ENCODE measurements around the gene PTGIS.
A peak's percentile ranks its signal among the peaks of the same experiment; 100 is the strongest.

Gene PTGIS

GRCh38 chr20:49610691-49611538 is 43.0 kb upstream of the PTGIS start:
- TF ChIP-seq, protein P1, sequence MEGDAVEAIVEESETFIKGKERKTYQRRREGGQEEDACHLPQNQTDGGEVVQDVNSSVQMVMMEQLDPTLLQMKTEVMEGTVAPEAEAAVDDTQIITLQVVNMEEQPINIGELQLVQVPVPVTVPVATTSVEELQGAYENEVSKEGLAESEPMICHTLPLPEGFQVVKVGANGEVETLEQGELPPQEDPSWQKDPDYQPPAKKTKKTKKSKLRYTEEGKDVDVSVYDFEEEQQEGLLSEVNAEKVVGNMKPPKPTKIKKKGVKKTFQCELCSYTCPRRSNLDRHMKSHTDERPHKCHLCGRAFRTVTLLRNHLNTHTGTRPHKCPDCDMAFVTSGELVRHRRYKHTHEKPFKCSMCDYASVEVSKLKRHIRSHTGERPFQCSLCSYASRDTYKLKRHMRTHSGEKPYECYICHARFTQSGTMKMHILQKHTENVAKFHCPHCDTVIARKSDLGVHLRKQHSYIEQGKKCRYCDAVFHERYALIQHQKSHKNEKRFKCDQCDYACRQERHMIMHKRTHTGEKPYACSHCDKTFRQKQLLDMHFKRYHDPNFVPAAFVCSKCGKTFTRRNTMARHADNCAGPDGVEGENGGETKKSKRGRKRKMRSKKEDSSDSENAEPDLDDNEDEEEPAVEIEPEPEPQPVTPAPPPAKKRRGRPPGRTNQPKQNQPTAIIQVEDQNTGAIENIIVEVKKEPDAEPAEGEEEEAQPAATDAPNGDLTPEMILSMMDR (IDR thresholded peaks at IDR 0.05), result peak; percentile 99
- no peak for TF ChIP-seq ZFX (IDR thresholded peaks at IDR 0.05; ENCODE audit: borderline replicate concordance)

DNA sequence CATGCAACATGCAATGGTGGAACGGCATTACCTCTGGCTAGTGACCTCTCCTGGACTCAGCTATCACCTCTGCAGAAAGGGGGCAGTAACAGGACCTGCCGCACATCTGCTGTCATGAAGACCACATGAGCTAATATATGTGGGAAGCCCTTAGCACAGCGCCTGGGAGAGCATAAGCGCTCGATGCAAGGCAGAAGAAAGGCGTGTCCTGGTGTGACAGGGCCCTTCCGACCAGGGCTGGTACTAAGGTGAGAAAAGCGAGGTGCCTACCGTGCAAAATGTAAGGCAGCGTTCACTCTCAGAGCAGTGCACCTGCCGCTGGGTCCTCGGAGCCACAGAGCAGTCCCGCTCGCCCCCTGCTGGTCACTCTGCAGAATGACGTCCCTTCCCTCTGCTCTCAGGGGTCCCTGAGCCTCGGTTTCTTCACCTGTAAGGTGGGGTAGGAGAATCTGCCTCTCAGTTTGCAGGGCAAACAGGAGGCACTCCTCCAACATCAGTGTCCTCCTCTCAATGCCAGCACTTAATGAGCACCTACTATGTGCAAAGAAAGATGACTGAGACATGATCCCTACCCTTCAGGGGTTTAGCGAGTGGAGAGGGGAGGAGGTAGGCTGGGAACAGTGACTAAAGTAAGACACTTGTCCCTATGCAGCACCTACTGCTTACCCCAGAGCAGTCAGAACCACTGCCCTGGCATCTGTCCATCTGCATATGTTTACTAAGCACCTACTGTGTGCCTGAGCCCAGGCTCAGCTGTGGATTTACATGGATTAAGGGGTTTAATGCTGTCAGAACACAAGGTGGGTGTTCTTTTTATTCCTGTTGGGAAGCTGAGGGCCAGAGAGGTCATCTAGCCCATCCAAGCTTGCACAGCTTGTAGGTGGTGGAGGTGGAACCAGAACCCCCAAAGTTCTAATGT is 41.1 kb upstream of the PTGIS start:
- TF ChIP-seq, protein P1 (IDR thresholded peaks at IDR 0.05), result peak; percentile 99
- TF ChIP-seq ZFX (IDR thresholded peaks at IDR 0.05; ENCODE audit: borderline replicate concordance), result no peak

More at GRCh38 chr20:49610691-49611538, 43.0 kb upstream of the PTGIS start:
- H3K27ac ChIP-seq, result no peak overlapping the region

DNA sequence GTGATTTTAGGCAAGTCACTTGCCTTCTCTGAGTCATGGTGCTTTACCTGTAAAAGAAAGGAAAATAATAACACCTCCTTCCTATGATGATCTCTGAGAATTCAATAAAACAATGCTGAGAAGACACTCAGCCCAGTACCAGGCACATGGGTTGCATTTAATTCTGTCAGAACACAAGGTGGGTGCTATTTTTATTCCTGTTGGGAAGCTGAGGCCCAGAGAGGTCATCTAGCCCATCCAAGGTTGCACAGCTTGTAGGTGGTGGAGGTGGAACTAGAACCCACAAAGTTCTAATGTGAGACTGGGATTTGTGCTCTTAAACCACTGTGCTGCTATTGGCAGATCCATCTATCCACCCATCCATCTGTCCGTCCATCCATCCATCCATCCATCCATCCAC is 39.6 kb upstream of the PTGIS start:
- no peak overlapping the region for H3K27ac ChIP-seq
- TF ChIP-seq ZFX (IDR thresholded peaks at IDR 0.05; ENCODE audit: borderline replicate concordance), result no peak
- TF ChIP-seq, protein P1 (IDR thresholded peaks at IDR 0.05), result no peak

More for the DNA sequence above, 41.1 kb upstream of the PTGIS start:
- no peak overlapping the region for H3K27ac ChIP-seq

DNA sequence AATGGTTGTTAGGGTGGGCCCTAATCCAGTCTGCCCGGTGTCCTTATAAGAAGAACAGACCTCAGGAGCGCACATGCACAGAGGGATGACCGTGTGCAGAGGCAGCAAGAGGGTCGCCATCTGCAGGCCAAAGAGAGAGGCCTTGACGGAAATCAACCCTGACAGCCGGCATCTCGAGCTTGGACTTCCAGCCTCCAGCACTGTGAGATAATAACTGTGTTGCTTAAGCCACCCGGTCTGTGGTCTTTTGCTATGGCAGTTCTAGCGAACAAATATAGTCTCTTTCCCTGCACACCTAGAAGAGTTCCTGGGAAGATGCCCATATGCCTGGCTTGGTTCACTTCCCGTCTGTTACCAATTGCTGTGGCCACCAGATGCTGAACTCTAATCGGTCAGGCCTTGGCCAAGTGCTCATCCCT is 35.3 kb upstream of the PTGIS start:
- no peak overlapping the region for H3K27ac ChIP-seq
- TF ChIP-seq, protein P1 (IDR thresholded peaks at IDR 0.05), result peak; percentile 46
- no peak for TF ChIP-seq ZFX (IDR thresholded peaks at IDR 0.05; ENCODE audit: borderline replicate concordance)

GRCh38 chr20:49602345-49603208 is 34.6 kb upstream of the PTGIS start:
- TF ChIP-seq, protein P1 (IDR thresholded peaks at IDR 0.05), result no peak
- no peak for TF ChIP-seq ZFX (IDR thresholded peaks at IDR 0.05; ENCODE audit: borderline replicate concordance)
- no peak overlapping the region for H3K27ac ChIP-seq

DNA sequence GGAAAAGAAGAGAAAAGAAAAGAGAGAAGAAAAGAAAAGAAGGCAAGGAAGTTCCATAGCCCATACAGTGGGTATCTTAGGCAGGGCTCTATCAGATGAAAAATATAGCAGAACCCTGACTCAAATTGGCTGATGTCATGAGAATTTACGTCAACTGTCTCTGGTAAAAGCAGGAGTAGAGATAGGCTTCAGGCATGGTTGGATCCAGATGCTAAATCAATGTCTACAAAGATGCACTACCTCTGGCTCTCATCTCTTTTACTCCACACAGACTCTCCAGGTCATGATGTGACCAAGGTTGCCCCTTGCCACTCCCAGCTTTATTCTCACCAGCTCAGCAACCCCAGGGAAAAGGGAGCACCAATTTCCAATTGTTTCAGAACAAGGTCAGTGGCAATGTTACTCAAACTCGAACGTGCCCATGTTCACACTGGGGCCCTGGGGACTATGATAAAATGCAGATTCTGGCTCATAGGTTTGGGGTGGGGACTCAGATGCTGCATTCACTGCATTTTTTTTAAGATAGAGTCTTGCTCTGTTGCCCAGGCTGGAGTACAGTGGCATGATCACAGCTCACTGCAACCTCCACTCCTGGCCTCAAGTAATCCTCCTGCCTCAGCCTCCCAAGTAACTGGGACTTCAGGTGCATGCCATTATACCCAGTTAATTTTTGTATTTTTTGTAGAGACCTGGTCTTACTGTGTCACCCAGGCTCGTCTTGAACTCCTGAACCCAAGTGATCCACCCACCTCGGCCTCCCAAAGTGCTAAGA is 33.4 kb upstream of the PTGIS start:
- no peak for TF ChIP-seq ZFX (IDR thresholded peaks at IDR 0.05; ENCODE audit: borderline replicate concordance)
- TF ChIP-seq, protein P1 (IDR thresholded peaks at IDR 0.05), result no peak
- H3K27ac ChIP-seq, result no peak overlapping the region

Data from 22Rv1 (cell line).